Kidney (tissue), 14 donors: ENCODE data around the gene XRCC4. TPM values are rescaled to one million over a fixed set of nuclear protein-coding genes. Genes with fewer than 3 reads are reported as not detected.
A peak's percentile ranks its signal among the peaks of the same experiment; 100 is the strongest.

Experiments used
- DNase-seq, 5 donors: peaks; one replicate each; pipeline ENCODE4 v3.0.0-alpha.2; 2013 to 2020
- FAIRE-seq: peaks from 2 replicates; lab custom pipeline; 2012; peaks lifted over from hg19 to GRCh38; lab: Jason Lieb, UNC
- H3K27ac ChIP-seq, 2 donors: one replicate each; pipeline ENCODE4 v1.7.0; 2013; ENCODE audit warnings: low read depth in 2 of 2, low read length in 2 of 2, inconsistent platforms in 1 of 2
- H3K27me3 ChIP-seq: one replicate; pipeline ENCODE4 v1.7.1; 2013; ENCODE audit warnings: low read length, inconsistent platforms; ENCODE audit not compliant: control insufficient read depth, insufficient read depth
- H3K36me3 ChIP-seq, 3 donors: one replicate each; pipeline versions ENCODE4 v1.7.0 to v1.7.1; 2013; ENCODE audit warnings: low read length in 3 of 3, control low read depth in 1 of 3, inconsistent platforms in 1 of 3; ENCODE audit not compliant: insufficient read depth in 3 of 3, control insufficient read depth in 2 of 3
- H3K4me1 ChIP-seq, 3 donors: one replicate each; pipeline versions ENCODE4 v1.7.0 to v1.7.1; 2013; ENCODE audit warnings: low read length in 3 of 3, inconsistent platforms in 1 of 3, low read depth in 1 of 3; ENCODE audit not compliant: control insufficient read depth in 2 of 3, insufficient read depth in 2 of 3
- H3K4me3 ChIP-seq, 3 donors: one replicate each; pipeline versions ENCODE4 v1.7.0 to v1.8.1; 2013; ENCODE audit warnings: low read length in 3 of 3, control low read depth in 1 of 3, inconsistent platforms in 1 of 3
- H3K9ac ChIP-seq, 3 donors: one replicate each; pipeline versions ENCODE4 v1.7.0 to v1.7.1; 2013; ENCODE audit warnings: low read length in 3 of 3, control low read depth in 1 of 3, inconsistent platforms in 1 of 3
- H3K9me3 ChIP-seq, 3 donors: one replicate each; pipeline versions ENCODE4 v1.7.0 to v1.7.1; 2013; ENCODE audit warnings: low read length in 3 of 3, control low read depth in 1 of 3, inconsistent platforms in 1 of 3; ENCODE audit not compliant: control insufficient read depth in 2 of 3, insufficient read depth in 1 of 3
- intact Hi-C: fragments of 100-400 bp; cut with DNase I; formaldehyde crosslinking; loops from one replicate; pipeline ENCODE4 v1.11.1; 2022
- polyA plus RNA-seq: library from polyadenylated mRNA; stranded (reverse); fragments of 350-450 nt; fragmentation: Illumina TruSeq; extraction: RNeasy Lipid Tissue Mini Kit (QIAGEN cat#74804); gene quantifications from one replicate; pipeline ENCODE4 v1.2.3, GENCODE V29; 2014; ENCODE audit warnings: low read depth, low replicate concordance; ENCODE audit not compliant: insufficient read depth
- total RNA-seq: library from RNA; stranded (reverse); fragmentation: NEBNext Ultra II Directional; extraction: Animal tissue kit (Norgen Biotek cat#: 25700); gene quantifications from one replicate; pipeline ENCODE4 v1.2.1, GENCODE V29; 2021
- TF ChIP-seq, protein P1 (sequence below): IDR thresholded peaks from 3 replicates; pipeline ENCODE4 v1.5.1; 2012; ENCODE audit warnings: mild to moderate bottlenecking, moderate library complexity, borderline replicate concordance; ENCODE audit not compliant: insufficient read depth; ENCODE audit errors: extremely low read depth
- donor health status: control.
- donor health status: control.
- donor health status: control.
- donor health status: control.
- donor health status: control.
- donor health status: DM: yes; HTN: yes; CAD: no.
- donor health status: Normal renal cell carcinoma (clear cell type).

XRCC4 gene
- total and polyA plus RNA-seq, 2 donors from 2014 or later, result 8.5 to 9.4 TPM

DNA sequence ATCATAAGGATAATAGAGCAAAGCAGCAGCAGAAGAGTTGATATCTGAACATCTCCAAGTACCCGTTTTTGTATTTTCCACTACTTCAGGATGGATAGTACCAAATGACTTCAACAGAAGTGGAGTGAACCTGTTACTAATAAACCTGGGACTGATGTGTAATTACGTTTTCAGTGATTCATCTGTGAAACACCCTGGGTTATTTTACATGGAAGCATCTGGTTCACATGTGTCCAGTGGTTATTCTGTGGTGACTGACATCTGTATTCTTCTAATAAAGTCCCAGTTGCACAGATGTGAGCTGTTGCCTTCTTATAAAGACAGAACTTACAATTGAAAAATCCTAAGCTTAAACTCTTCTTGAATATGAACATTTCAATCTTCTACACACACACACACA, 254.5 kb downstream of the XRCC4 start:
- Histone ChIP-seq H3K36me3 (no peaks in the 10 kb centered on the region), H3K9me3 (no peaks in the 10 kb centered on the region), H3K9ac (no peak overlapping the region), H3K4me1 (no peaks in the 10 kb centered on the region), H3K27ac (no peak overlapping the region), H3K4me3 (no peak overlapping the region), H3K27me3 (no peaks in the 10 kb centered on the region)
- TF ChIP-seq, protein P1, sequence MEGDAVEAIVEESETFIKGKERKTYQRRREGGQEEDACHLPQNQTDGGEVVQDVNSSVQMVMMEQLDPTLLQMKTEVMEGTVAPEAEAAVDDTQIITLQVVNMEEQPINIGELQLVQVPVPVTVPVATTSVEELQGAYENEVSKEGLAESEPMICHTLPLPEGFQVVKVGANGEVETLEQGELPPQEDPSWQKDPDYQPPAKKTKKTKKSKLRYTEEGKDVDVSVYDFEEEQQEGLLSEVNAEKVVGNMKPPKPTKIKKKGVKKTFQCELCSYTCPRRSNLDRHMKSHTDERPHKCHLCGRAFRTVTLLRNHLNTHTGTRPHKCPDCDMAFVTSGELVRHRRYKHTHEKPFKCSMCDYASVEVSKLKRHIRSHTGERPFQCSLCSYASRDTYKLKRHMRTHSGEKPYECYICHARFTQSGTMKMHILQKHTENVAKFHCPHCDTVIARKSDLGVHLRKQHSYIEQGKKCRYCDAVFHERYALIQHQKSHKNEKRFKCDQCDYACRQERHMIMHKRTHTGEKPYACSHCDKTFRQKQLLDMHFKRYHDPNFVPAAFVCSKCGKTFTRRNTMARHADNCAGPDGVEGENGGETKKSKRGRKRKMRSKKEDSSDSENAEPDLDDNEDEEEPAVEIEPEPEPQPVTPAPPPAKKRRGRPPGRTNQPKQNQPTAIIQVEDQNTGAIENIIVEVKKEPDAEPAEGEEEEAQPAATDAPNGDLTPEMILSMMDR, result no peak
- intact Hi-C loops, result no loop called here
- no peak for DNase-seq
- no peak for FAIRE-seq

DNA sequence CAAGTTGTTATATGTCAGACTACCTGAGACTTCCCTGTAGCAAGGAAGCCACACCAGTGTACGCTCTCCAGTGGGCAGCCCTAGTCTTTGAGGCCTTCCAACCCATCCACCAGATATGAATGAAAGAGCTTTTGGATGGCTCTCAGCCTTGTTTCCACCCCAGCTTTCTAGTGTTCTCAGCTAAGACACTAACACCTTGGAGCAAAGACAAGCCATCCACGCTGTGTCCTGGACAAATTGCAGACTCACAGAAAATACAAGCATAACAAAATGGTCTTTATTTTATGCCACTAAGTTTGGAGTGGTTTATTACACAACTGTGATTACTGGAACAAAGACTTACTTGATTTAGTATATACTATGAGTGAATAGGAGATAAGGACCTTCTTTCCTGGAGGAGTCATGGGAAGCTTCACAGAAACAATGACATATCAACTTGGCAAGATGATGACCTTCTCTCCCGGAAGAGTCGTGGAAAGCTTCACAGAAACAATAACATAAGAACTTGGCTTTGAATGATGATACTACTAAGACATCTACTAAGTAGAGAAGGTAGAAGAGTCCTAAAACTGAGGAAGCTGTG, 260.2 kb downstream of the XRCC4 start:
- TF ChIP-seq, protein P1, result no peak
- Histone ChIP-seq H3K27me3 (no peaks in the 10 kb centered on the region), H3K27ac (no peak overlapping the region), H3K36me3 (no peaks in the 10 kb centered on the region), H3K4me3 (no peak overlapping the region), H3K9me3 (no peaks in the 10 kb centered on the region), H3K4me1 (no peaks in the 10 kb centered on the region), H3K9ac (no peak overlapping the region)
- DNase-seq (no peak), FAIRE-seq (no peak)
- intact Hi-C loops, result no loop called here

DNA sequence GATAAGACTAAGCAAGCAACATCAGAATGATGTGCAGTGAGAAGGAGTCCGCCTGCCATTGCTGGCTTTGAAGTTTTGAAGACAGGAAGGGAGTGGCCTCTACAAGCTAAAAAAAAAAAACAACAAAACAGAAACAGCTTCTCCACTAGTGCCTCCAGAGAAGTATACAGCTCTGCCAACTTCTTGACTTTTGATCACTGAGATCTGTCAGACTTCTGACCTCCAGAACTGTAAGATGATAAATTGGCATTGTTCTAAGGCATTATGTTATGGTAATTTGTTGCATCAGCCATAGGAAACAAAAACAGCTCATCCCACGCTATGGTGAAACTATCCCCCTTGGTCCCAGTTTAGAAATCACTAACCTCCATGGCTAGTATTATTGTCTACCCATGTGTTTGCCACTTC, 263.2 kb downstream of the XRCC4 start:
- H3K4me3 ChIP-seq, result no peak overlapping the region
- intact Hi-C loops, result no loop called here

More for the DNA sequence above, 263.2 kb downstream of the XRCC4 start:
- H3K36me3 ChIP-seq, result no peaks in the 10 kb centered on the region
- no peak overlapping the region for H3K9ac ChIP-seq
- H3K27ac ChIP-seq, result no peak overlapping the region
- no peaks in the 10 kb centered on the region for H3K27me3 ChIP-seq
- H3K9me3 ChIP-seq, result no peaks in the 10 kb centered on the region
- FAIRE-seq, result no peak
- DNase-seq, result peak in 1 of 5 donors; percentile 4
- no peaks in the 10 kb centered on the region for H3K4me1 ChIP-seq
- TF ChIP-seq, protein P1, result no peak
